Measurements from ENCODE around the gene GNB1L. TPM values are rescaled to one million over a fixed set of nuclear protein-coding genes. Genes with fewer than 3 reads are reported as not detected.

GNB1L gene
- total and polyA plus RNA-seq, 9 of the 15 experiments (the other 6 are each of a cell fraction or from before 2014, with no cell fraction given): 0.56 to 50.5 (median 10.2) TPM

DNA sequence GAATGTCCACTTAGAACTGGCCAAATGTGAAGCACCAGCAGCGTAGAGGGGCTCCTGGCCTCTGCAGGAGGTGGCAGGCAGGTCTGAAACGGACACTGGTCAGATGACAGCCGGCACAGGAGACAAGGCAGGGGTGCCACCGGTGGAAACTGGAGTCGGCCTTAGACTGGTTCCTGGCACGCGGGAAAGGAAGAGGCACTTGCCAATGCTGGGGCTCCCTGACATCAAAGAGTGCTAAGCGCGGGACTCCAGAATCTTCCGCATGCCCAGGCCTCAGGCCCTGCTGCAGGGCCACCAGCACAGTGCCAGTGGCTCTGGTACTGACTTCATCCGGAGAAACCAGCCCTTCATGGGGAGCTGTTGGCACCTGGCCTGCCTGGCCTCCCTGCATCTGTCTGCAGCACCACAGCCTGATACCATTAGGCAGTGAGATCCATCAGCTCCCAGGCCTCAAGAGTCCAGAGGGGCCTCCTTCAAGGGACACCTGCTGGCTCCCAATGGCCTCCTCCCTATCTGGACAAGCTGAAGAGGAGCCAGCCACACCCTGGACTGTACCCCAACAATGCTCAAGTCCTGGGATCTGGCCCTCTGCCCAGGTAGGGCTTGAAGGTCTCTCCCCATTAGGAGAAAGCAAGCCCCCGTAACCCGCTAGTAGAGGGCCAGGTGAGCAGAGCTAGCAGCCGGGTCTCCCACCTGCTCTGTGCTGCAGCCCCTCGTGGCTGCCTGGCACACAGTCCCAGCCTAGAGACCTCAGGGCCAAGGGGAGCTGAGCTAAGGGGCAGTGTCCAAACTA, 29.7 kb upstream of the GNB1L start:
- intact Hi-C loops (cut with micrococcal nuclease): no loop called here
- no peaks in the 10 kb centered on the region for H3K79me2 ChIP-seq (ENCODE audit: control insufficient read depth, insufficient read depth, low read length)
- in situ Hi-C loops (cut with MboI): no loop called here
- no TSS peak for BruUV-seq (replicated peaks)
- no peak overlapping the region for H2AFZ ChIP-seq (ENCODE audit: low read depth, low read length)
- peaks cover 5 to 68% of the 10 kb centered on the region in 2 experiments for H3K4me1 ChIP-seq (replicated peaks in 1 of 2; ENCODE audit: control insufficient read depth in 2 of 2, insufficient read depth in 2 of 2, low read length in 2 of 2)
- H3K9ac ChIP-seq (ENCODE audit: insufficient read depth in 1 of 2, low read depth in 2 of 2, low read length in 2 of 2): peak overlapping the region in 1 of 2 experiments; percentile 47; a peak in 1 of 4 replicates
- no peak overlapping the region for H3K27ac ChIP-seq (ENCODE audit: extremely low read depth, low read depth, low read length)
- peaks cover 38% of the 10 kb centered on the region for H4K20me1 ChIP-seq (replicated peaks; ENCODE audit: control insufficient read depth, insufficient read depth, low read length)
- ChIA-PET POLR2A (interaction anchor here (0.6 to 11.1 kb wide), 8 partner anchors 10 to 170 kb away, joined by 3 to 141 read pairs (median 4); no protein-coding TSS in a partner anchor), CTCF (ENCODE audit: low intra/inter-chr PET ratio) (no interaction called here)
- H3K27me3 ChIP-seq (ENCODE audit: control insufficient read depth in 2 of 2, insufficient read depth in 2 of 2, low read length in 2 of 2): peaks cover 0 to 9% of the 10 kb centered on the region in 2 experiments; a peak in 1 of 5 replicates
- 69% methylated on average over 15 of the region's 15 CpGs for whole genome bisulfite sequencing (ENCODE audit: insufficient coverage, low coverage, missing lambda C conversion rate)
- H3K4me3 ChIP-seq: no peak overlapping the region
- H3K9me1 ChIP-seq (ENCODE audit: control insufficient read depth, insufficient read depth, low read length): no peaks in the 10 kb centered on the region
- DNase-seq (ENCODE audit: extremely low read depth in 1 of 4, low spot score in 3 of 4): no peak
- H3K36me3 ChIP-seq (ENCODE audit: control insufficient read depth, insufficient read depth, low read length): no peaks in the 10 kb centered on the region
- no peak for FAIRE-seq
- no peaks in the 10 kb centered on the region for H3K9me3 ChIP-seq (replicated peaks; ENCODE audit: control insufficient read depth, insufficient read depth, low read depth, low read length)
- ATAC-seq: no peak
- H3K4me2 ChIP-seq (ENCODE audit: insufficient read depth, low read length): no peak overlapping the region
- TF ChIP-seq, protein P1, sequence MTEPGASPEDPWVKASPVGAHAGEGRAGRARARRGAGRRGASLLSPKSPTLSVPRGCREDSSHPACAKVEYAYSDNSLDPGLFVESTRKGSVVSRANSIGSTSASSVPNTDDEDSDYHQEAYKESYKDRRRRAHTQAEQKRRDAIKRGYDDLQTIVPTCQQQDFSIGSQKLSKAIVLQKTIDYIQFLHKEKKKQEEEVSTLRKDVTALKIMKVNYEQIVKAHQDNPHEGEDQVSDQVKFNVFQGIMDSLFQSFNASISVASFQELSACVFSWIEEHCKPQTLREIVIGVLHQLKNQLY (CRISPR knock-in tag; conservative IDR thresholded peaks at IDR 0.05): 0 out of 4 replicates have a peak, but pooled peaks of 1 of the 2 experiments have one; percentile 16
- TF ChIP-seq, protein P2, sequence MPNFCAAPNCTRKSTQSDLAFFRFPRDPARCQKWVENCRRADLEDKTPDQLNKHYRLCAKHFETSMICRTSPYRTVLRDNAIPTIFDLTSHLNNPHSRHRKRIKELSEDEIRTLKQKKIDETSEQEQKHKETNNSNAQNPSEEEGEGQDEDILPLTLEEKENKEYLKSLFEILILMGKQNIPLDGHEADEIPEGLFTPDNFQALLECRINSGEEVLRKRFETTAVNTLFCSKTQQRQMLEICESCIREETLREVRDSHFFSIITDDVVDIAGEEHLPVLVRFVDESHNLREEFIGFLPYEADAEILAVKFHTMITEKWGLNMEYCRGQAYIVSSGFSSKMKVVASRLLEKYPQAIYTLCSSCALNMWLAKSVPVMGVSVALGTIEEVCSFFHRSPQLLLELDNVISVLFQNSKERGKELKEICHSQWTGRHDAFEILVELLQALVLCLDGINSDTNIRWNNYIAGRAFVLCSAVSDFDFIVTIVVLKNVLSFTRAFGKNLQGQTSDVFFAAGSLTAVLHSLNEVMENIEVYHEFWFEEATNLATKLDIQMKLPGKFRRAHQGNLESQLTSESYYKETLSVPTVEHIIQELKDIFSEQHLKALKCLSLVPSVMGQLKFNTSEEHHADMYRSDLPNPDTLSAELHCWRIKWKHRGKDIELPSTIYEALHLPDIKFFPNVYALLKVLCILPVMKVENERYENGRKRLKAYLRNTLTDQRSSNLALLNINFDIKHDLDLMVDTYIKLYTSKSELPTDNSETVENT (CRISPR knock-in tag; IDR thresholded peaks at IDR 0.05): 0 out of 2 replicates have a peak, but pooled peaks have one; percentile 7
- TF ChIP-seq ZNF707 (CRISPR knock-in tag; conservative IDR thresholded peaks at IDR 0.05) (no peak), PRMT5 (CRISPR knock-in tag; IDR thresholded peaks at IDR 0.05) (peak; percentile 24), SRSF3 (IDR thresholded peaks at IDR 0.05; ENCODE audit: insufficient read depth, low read length) (0 out of 2 replicates have a peak, but pooled peaks have one; percentile 38), HDAC8 (tag; IDR thresholded peaks at IDR 0.05) (no peak)
